Measurements from ENCODE around the gene CKS1B.

DNA sequence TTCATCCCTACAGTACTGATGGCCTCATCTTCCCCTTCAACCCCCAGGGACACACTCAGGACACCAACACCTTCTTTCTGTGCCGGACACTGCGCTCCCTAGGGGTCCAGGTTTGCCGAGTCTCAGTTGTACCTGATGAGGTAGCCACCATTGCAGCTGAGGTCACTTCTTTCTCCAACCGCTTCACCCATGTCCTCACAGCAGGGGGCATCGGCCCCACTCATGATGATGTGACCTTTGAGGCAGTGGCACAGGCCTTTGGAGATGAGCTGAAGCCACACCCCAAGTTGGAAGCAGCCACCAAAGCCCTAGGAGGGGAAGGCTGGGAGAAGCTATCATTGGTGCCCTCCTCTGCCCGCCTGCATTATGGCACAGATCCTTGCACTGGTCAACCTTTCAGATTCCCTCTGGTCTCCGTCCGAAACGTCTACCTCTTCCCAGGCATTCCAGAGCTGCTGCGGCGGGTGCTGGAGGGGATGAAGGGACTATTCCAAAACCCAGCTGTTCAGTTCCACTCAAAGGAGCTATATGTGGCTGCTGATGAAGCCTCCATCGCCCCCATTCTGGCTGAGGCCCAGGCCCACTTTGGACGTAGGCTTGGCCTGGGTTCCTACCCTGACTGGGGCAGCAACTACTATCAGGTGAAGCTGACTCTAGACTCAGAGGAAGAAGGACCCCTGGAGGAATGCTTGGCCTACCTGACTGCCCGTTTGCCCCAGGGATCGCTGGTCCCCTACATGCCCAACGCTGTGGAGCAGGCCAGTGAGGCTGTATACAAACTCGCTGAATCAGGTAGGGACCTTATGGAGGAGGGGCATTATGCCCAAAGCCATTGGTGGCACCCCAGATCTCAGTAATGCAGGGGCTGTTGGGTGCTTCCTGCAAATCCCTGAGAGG, 13.8 kb downstream of the CKS1B start:
- TF ChIP-seq EZH2 (IDR thresholded peaks at IDR 0.05) = no peak
- no peak for TF ChIP-seq POLR2AphosphoS5 (IDR thresholded peaks at IDR 0.05; ENCODE audit: borderline replicate concordance, low read depth, low read length)
